Measurements from ENCODE around the gene ADRA2B.
"Not testable (repeated sequence)": the region's sequence is repeated elsewhere in the genome, so short reads cannot be mapped to it uniquely, and the experiment has no call there.

ADRA2B gene

DNA sequence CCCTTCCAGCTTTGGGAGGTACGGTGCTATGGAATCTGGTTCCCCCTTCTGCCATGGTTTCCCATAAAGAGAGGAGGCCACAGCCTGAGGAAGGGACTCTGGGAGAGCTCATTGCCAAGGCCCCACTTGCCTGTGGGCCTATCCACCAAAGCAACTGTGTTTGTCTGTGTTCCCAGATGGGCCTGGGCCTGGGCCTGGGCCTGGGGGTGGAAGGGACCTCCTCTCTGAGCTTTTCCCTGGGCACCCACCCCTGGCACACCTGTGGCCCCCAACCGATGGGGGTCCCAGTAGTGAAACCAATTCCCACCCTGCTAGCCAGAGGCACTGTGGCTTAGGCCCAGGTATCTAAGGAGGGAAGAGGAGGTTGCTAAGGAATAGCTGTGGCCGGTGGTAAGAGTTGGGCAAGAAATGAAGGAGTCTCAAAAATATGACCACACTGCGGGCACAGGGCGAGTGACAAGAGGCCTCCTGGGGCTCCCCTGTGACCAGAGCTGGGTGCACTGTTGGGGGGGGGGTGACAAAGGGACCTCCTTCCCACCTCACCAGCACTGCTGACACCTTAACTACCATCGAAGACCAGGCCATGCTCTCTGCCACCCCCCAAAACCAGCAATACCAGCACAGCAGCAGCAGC is 33.8 kb upstream of the ADRA2B start:
- DNase-seq: no peak

DNA sequence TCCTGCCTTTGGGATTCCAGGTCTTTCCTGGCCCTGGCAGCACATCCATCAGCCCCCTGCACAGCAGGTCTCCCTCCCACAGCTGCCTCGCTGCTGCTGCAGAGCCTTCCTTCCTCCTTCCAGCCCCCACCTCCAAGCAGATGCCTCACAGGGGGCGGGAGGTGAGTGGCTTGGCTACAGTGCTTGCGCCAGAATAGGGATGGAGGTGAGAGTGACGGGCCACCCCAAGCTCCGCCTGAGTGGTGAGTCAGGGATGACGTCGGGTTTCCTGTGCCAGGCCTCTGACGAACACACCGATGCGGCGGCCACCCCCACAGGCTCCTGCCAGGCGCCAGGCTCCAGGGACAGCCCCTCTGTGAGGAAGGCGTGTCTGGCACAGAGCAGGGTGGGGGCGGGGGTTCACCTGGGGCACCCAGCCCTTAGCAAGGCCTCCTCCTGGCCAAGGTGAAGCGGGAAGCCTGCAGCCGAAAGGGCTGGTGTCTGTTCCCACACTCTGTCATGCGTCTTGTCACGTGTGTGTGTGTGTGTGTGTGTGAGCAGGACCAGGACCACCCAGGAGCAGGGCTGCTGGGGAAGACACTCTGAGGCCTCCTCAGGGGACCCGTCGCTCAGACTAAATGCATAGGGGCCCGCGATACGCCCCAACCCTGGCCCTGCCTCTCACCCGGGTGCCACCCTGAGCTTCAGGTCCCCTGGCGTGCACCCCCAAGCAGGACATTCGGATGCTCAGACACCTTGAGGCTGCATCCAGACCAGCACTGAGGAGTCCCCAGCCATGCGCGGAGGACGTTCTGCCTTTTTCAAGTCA is 32.2 kb upstream of the ADRA2B start:
- DNase-seq: peak; percentile 95

DNA sequence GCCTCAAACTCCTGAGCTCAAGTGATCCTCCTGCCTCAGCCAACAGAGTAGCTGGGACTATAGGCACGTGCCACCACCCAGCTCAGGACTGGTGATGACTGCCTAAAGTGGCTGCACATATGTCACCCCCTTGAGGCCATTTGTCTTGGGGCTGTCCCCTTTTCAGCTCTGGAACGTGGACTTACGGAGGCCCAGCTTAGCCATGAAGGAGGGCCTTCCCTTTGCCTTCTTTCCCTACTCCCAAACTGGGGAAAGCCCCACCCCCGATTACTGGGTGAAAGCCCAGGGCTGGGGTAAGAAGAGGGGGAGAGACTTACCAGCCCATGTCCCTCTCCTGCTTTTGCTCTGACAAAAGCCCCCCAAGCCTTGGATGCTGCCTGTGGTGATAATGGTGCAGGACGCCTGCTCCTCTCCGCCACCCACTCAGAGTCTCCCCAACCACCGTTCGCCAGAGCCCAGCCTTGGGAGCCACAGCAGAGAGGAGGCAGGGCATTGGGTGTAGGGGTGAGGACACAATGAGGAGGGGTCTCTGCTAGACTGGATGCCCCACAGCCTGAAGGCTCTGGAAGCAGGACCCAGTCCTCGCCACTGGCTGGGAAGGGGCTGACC is 31.3 kb upstream of the ADRA2B start:
- DNase-seq: no peak

DNA sequence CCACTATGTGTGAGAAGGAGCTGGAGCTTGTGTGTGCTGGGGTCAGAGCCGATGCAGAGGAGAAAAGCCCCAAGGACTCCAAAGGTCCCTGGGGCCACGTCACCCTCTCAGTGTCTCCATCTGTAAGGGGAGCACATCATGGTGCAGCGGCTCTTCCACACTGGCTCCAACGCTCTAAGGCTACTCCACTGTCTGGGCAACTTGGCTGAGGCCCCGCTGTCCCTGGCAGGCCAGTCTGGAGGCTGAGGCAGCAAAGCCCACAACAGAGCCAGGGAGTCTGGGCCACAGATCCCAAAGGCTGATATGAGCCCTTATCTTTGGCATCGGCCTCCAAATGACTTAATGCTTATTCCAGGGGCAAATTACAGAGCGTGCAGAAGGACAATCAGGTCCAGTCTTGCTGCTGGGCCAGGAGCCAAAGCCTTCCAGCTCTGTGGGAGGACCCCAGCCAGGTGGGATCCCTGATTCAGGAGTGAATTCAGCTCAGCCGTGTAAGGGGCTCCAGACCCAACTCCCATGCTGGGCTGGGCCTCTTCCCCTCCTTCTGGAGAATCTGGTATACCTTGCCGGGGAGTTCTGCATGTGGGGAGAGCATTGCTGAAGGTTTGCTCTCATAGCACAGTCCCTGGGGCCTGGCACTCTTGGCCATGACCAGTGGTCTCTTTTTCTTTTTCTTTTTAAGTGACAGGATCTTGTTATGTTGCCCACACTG is 30.7 kb upstream of the ADRA2B start:
- no peak for DNase-seq

DNA sequence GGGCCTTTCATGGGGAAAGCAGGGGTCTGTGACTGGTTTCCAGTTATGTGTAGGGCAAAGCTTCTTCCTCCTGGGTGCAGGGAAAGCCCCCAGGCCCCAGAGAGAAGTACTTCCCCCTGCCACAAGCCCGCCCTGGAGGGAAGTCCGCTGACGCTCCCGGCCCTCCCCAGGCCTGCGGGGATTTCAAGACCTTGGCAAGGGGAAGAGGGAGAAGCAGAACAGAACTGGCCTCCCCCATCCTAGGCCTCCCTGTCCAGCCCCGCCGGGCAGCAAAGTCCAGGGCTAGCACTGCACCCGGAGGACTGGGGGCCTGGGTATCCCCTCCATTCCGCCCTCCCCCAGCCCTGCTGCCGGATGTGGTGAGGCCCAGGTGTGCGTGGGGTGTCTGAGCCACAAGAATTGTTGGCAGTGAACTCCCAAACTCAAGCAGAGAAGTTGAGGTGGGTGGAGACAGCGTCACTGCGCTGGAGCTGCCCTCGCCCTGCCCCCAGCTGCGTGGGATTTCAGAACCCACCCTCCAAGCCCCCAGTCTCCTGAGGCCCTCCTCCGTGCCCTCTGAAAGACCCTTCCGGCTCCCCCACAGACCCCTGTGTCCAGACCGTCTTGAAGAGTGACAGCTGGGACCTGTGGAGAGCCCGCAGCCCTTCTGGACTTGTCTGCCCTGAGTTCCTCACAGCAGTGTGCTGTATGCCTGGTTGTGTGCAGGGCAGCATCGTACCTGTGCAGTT is 29.9 kb upstream of the ADRA2B start:
- DNase-seq: peak; percentile 82

DNA sequence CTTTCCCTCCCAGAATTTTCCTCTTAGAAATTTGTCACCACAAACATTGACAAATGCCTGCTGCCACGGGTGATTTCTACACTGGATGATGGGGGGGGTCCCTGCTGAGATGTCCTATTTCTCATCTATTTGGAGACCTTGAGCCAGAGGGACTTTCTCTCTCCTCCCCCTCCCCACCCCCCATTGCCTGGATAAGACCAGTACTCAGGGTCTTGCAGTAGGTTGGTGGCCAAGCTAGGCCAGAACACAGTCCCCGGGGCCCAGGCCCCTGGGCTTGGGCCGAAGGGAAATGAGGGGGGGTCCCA is 29.4 kb upstream of the ADRA2B start:
- DNase-seq: no peak

DNA sequence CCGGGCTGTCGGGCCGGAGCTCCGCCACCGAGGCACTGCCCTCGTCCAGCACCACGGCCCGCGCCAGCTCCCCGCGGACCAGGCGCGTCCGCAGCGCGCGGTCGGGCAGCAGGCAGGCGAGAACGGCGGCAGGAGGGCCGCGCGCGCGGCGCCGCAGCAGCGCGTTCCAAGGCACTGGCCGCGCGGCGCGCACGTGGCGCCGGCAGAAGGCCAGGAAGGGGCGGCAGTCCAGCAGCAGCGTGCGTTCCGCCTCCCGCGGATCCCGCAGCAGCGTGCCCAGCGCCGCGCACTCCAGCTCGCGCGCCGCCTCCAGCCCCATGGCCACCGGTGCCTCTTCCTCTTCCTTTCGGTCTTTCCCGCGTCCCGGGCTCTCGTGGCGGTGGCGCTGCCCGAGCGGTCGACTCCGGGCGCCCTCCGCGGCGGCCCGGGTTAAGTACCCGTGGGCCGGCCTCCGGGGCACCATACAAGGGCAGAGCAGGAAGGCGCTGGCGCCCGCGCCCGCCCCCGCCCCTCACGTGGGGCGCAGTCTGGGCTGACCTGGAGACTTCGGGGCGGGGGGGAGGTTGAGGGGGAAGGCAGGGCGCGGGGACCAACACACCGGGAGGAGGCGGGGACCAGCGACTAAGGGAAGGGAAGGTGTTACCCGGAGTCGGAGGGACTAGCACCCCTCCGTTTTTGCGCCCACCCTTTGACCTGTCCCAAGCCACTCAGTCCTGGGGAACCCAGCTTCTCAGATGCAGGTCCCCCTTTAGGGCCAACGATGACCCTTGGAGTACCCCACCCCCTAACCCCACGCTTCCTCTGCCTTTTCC is 28.9 kb upstream of the ADRA2B start, which contains the start of gene DUSP2:
Gene DUSP2, minus strand, starts transcription at position 405 of the 812 bp plus-strand sequence. Its CDS starts 86 bp downstream, at position 319.
- peak; percentile 93 for DNase-seq

DNA sequence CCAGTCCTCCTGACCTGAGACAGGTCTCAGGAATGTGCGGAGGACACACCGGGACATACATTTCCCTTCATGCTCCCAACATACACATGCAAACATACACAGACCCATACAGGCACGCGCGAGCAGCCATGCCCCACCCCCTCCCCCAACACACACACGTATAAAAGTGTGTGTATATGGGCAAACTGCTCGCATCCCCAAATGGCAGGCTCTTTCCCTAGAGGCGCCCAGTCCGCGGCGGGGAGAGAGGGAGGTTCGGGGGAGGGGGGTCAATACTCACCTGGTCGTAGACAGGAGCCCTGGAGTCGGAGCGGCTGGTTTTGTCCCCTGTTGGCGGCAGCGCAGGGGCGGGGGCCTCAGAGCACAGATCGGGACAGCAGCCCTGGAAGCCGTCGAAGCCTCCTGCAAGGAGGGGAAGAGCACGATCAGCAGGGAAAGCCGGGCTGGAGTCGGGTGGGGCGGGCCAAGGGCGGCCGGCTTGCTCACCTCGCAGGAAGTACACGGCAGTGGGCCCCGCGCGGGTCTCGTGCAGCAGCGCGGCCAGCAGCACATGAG is 28.2 kb upstream of the ADRA2B start:
- DNase-seq: peak; percentile 43

DNA sequence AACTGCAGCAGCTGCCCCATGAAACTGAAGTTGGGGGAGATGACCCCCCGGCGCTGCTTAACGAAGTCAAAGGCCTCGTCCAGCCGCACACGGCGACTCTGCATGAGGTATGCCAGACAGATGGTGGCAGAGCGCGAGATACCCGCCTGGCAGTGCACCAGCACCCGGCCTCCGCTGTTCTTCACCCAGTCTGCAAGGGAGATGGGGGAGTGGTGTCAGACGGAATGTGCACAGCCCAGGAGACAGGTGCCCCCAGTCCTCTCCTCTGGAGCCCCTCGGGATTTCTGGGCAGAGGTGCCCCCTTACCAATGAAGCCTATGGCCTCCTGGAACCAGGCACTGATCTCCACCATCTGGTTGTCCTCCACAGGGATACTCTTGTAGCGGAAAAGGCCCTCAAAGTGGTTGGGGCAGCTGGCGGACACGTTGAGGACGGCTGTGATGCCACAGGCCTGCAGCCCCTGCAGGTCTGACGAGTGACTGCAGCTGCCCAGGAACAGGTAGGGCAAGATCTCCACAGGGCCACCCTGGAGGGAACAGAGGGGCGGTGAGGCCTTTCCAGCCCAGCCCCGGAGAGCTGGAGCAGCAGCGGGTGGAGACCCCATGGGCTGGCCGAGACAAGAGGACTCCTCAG is 27.6 kb upstream of the ADRA2B start:
- DNase-seq: peak; percentile 31

DNA sequence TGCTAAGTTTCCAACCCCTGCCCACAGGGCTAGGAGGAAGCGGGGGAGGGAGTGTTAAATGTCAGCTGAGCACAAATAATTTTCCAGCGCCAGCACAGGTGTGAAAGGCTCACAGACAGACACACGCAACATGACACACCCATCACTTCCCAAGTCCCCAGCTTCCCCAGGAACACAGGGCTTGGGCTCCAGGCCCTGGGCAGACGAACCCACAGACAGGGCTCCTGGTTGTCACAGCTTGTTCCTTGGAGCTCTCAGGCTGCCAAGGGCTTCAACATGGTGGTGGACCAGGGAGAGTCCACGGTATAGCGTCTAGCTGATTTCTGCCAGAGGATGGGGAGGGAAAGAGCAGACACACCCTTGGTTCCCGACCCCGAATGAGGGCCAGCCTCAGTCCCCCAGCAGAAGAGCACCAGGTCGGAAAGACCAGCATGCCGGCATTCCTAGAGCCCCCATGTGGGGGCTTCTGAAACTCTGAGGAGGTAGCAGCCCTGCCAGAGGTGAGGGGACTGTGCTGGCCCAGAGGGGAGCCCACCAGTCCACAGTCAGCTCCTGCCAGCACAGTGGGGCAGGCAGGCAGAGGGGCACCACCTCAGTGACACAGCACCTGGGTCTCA is 27.0 kb upstream of the ADRA2B start:
- peak; percentile 48 for DNase-seq

DNA sequence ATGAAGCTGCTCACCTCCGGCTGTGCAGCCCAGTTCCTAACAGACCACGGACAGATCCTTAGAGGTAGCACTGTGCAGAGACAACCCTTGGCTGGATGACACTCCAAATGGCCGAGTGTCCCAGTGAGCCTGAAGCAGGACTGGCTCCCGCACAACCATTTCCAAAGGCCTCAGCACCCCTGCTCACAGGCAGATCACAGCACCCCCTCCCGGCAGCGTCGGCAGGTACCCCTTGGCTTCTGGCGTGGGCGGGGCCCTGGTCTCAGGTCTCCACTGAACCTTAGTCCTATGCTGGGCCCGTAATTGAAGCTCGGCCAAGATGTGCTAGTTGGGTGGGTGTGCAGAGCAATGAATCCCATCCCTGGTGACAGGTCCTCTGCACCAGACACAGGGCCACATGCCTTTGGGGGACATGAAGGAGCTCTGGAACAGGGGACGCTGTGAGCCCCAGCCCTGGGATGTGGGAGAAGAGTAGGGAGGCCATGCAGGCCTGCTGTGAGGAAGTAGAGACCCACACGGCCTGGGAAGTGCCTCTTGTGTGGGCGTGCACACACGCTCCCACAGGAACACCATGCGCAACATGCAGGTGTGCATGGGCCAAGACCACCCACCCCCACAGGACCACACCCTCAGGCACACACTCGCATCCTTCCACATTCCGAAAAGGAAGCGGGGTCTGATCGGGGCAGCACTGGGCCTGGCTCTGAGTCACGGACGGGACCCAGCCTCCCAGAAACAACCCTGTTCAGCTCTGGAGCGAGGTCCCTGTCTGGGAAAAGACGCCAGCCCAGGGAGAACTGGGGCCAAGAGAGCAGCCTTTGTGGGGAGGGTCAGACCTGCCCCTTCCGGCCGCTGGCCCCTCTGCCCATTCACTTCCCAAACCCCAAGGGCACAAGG is 26.1 kb upstream of the ADRA2B start:
- DNase-seq: peak; percentile 74

DNA sequence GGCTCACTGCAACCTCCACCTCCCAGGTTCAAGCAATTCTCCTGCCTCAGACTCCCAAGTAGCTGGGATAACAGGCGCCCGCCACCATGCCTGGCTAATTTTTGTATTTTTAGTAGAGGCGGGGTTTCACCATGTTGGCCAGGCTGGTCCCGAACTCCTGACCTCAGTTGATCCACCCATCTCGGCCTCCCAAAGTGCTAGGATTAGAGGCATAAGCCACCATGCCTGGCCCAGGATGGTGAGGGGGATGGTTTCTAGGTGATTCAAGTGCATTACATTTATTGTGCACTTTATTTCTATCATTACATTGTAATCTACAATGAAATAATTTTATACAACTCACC is 25.2 kb upstream of the ADRA2B start:
- DNase-seq: not testable (repeated sequence)

DNA sequence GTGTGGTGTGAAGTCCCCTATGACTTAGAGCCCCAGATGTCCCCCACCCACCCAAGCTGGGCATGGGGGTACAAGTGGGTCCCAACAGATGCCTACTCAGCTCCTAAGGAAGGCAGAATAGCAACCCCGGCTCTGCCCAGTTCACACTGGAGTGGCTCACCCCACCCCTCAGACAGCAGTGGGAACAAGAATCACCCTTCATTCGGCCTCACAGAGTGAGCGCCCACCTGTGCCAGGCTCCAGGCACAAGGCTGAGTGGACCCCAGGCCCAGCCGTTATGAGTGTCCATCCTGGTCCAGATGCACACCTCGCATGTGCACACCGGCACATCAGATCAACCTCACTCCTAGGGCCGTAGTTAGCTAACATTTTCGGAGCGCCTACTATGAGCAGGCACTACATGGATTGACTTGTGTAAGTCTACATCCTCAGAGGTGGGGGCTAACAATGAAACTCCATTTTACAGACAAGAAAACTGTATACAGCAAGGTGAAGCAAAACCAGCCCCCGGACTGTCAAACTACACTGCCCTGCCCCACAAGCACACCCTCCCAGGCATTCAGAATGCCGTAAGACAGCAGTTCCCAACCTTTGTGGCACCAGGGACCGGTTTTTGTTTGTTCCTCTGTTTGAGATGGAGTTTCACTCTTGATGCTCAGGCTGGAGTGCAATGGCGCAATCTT is 24.7 kb upstream of the ADRA2B start:
- peak; percentile 54 for DNase-seq

DNA sequence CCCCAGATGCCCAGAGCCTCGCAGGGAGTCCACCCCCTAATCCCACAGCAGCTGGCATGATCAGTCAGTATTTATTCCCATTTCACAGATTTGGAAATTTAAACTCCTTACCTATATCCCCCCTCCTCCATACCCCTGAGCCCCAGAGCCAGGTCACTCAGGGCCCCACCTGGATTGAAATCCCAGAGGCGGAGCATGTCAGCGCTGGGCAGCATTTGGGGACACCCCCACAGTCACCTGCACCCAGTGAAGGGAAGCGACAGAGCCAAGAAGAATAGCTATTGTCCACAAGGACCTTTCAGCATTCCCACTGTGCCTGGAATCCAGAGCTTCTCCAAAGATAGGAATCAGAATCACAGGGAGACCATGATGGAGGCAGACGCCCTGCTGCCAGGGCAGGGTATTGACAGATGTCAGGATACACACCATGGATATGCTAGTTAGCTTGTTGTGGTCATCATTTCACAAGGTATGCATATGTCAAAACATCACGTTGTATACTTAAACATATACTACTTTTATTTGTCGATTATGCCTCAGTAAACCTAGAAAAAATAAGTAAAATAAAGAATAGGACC is 22.9 kb upstream of the ADRA2B start:
- no peak for DNase-seq

DNA sequence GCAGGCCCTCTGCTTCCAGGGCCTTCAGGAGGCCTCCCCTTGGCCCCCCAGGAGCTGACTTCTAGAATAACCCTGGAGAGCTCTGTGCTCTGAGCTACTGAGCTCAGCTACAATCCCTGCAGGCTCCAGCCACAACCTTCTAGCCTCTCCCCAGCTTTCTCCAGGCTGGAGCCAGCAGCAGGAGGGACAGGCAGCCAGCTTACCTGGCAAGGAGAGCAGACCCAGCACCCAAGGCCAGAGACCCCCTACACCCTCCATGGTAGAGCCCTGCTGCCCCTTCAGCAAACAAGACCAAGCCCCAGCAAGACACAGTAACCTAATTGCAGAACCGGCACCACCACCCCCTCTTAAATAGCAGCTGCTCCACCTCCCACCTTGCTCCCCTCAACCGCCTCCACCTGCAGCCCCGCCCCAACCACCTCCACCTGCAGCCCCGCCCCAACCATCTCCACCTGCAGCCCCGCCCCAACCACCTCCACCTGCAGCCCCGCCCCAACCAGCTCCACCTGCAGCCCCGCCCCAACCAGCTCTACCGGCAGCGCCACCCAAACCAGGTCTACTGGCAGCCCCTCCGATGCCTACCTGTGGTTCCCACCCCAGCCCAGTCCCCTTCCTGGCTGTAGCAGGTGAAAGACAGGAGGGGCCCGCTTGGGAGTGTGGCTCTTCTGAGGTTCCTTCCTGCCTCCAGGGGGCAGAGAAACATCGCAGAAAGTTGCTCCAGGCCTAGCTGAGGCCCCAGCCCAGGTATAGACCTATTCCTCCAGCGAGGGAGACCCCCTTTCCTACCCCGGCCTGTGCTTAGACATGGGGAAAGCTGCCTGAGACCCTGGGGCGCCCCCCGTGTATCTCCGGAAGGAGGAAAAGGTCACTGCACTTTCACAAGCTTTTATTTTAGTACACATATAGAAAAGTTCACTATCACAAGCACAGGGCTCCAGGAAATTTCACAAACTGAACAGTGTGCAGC is 22.1 kb upstream of the ADRA2B start, which contains the start of gene ASTL:
Gene ASTL, minus strand, starts transcription at position 324 of the 967 bp plus-strand sequence. Its CDS starts 66 bp downstream, at position 258.
- DNase-seq: peak; percentile 62

DNA sequence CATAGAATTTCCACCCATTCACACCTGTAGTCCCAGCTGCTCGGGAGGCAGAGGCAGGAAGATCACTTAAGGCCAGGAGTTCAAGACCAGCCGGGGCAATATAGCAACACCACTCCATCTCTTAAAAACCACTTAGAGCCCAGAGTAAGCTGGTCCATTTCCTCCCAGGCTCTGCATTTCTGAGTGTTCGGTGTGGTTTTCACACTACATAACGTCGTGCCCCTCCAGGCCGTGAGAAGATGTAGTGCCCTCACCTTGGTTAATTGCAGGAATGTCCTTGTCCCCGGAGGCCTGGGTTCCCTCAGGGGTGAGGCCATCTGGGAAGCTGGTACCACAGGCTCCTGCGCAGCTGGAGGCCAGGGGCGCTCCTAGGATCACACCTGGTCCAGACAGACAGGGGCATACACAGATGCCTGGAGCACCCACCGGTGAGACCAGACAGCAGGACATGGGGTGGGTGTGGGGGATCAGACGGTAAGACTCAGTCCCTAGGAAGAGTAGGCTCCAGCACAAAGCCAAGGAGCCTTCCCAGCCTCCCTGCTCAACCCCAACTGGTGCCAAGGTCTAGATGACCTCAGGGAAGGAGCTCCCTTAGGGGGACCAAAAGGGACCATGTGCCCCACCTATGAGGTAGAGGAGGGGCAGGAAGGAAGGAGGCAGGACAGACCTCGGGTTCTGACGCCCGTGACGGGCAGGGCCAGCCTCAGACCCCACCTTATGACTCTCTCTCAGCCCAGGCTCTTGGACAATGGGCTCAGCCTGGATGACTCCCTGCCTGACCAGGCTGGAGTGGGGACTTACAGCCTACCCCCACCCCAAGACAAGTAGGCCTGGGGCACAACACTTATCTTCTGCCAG is 21.2 kb upstream of the ADRA2B start:
- DNase-seq: no peak

Data from activated CD4-positive, alpha-beta T cell treated with anti-CD3 and anti-CD28 coated beads for 1 hour (primary cell).